GM19372 (cell line): ENCODE measurements around the gene MAST1.
"Not testable (repeated sequence)": the region's sequence is repeated elsewhere in the genome, so short reads cannot be mapped to it uniquely, and the experiment has no call there.

Experiments
- ATAC-seq: cut with Tn5 transposase; IDR thresholded peaks from one replicate; pipeline ENCODE4 v1.9.1; 2021; ENCODE audit warnings: mild to moderate bottlenecking, low read depth, moderate library complexity; ENCODE audit not compliant: unreplicated experiment

MAST1 gene

GRCh38 chr19:12838886-12839756 lies 806 bp downstream of the MAST1 start:
- ATAC-seq = no peak

DNA sequence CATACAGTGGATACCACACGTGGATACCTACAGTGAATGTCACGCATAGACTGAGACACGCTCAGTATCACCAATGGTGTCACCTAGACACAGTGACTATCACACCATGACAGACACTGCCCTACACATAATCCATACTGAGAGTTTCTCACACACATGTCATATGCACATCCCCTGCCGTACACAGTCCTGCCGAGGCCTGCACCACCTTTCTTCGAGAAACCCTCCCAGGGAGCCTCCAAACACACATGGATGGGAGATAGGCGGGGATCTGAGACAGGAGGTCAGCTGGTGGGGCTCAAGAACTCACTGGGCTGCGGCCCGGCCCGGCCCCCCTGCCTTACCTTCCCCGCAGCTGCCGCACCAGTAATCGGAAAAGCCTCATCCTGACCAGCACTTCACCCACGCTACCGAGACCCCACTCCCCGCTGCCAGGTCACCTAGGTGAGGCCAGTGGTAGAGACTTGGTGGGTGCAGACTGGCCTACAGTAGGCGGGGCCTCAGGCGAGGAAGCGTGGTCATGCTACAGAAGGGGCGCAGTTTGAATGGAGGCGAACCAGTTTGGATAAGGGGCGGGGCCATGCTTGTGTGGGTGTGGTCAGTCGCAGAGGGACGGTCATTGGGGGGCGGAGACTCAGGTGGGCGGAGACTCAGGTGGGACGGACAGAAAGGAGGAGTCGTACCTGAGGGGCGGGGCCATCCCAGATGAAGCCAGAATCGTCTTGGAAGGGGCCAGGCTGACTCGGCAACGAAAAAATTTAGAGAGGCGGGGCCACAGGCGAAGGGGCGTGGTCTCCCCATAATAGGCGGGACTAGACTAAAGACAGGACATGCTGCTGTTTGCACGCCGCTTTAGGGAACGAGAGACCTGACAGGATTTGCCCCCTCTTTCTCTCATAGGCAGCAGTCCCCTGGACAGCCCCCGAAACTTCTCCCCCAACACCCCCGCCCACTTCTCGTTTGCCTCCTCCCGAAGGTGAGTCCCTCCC lies 2.1 kb downstream of the MAST1 start:
- no peak for ATAC-seq

- ATAC-seq = no peak
Measured at GRCh38 chr19:12841094-12841493, 2.8 kb downstream of the MAST1 start.

DNA sequence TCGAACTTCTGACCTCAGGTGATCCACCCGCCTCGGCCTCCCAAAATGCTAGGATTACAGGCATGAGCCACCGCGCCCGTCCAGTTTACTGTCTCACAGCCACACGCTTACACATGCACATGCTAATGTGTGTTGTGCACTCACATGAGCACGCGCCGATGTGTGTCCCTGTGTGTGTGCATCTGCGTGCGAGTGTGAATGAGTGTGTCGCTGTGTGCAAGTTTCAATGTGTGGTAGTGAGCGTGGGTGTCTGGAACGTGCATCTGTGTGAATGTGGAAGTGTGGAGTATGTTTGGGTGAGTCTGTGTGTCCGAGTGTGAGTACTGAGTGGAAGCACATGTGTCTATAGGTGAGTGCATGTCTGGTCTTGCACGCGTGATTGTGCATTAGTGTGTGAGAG lies 4.2 kb downstream of the MAST1 start:
- ATAC-seq = no peak

- no peak for ATAC-seq
Measured at GRCh38 chr19:12843328-12843727, 5.0 kb downstream of the MAST1 start.

DNA sequence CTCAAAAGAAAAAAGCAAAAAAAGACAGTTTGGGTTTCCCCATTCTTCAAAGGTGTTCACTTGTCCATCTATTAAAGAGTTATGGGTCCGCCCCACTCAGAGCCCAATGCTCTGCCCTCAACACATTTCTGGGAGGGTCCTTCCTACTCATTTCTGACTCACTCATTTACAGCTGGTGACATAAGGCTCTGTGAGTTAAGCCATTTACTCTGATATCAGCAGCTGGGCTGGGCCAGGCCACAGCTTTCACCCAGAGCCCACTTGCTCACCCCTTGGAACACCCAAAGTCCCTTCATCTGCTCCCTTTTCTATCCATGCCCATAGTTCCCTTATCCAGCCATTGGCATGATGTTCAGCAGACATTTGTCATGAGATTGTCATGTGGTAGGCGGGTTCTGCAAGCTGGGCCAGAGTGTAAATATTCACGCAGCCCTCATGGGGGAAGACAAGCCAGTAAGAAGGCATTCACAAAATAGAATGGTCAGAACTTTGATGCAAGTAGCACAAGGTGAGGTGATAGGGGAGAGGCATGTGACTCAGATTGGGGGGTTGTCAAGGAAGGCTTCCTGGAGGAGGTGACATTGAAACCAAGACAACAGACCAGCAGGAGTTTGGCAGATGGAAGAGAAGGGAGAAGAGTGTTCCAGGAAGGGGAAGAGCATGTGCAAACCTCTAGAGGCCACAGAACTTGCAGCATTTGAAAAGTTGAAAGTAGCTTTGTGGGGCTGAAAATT lies 5.9 kb downstream of the MAST1 start:
- no peak for ATAC-seq

GRCh38 chr19:12846613-12847012 lies 8.3 kb downstream of the MAST1 start:
- not testable (repeated sequence) for ATAC-seq

DNA sequence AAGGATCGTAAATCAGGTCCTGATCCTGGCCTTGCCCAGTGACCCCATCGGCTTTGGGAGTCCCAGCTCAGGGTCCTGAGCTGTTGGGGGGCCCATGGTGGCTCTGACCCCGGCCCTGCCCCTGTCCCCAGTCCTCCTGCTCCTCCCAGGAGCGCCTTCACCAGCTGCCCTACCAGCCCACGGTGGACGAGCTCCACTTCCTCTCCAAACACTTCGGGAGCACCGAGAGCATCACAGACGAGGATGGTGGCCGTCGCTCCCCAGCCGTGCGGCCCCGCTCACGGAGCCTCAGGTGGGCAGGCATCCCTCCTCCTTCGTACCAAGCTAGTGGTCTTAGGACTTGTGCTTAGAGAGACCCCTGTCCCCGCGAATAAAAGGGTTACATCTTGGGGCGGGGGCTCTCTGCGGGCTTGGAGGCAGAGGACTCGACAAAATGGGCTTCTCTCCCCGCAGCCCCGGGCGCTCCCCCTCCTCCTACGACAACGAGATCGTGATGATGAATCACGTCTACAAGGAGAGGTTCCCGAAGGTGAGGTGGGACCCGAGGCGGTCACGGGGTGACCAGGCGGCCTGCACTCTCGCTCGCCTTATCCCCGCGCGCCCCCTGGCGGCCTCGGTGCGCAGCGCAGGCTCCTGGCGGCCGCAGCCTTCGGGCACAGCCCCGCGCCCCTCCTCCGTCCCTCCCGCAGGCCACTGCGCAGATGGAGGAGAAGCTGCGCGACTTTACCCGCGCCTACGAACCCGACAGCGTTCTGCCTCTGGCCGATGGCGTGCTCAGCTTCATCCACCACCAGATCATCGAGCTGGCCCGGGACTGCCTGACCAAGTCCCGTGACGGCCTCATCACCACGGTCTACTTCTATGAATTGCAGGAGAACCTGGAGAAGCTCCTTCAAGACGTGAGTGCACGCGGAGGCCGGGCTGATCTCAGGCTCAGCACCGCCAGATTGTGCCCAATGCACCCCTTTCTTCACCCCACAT lies 9.1 kb downstream of the MAST1 start:
- no peak for ATAC-seq

DNA sequence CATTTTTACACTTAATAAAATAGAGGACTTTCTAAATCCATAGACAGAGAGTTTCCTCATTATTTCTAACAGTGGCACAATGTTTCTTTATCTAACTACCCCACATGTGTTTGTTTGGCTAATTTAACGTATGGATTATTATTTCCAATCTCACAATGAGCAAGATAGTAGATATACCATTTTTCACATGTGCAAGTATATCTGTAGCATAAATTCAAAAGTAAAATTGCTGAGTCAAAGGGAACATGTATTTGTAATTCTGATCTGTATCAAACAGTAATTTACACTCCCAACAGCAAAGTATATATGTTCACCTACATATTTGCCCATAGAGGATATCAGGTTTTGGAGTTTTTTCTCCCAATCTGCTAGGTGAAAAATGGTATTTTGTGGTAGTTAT lies 18.3 kb downstream of the MAST1 start:
- no peak for ATAC-seq

DNA sequence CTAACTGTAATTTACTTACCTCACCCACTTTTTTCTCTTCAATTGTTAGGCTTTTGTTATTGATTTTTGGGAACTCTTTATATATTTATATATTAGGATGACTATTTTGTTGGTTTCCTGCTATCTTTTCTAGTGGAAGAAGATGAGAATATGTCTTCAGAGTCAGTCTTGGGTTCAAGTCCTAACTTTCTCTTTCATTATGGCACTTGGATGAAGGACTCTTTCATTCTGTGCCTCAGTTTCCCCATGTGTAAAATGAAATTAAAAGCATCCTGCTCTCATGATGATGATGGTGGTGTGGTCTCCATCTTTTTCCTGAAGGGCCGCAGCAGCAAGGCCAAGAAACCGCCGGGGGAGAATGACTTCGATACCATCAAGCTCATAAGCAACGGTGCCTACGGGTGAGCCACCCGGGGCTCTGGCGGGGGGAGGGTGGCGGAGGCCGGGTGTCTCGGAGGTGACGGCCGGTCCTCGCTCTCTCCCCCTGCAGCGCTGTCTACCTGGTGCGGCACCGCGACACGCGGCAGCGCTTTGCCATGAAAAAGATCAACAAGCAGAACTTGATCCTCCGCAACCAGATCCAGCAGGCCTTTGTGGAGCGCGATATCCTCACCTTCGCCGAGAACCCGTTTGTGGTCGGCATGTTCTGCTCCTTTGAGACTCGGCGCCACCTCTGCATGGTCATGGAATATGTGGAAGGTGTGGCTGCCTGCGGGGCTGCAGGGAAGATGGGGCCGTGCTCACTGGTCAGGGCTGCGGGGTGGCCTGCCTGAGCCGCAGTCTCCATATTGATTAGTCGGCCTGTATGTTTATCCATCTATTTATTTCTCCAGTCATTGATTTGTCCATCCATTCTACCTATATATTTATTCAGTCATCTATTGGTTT lies 20.0 kb downstream of the MAST1 start:
- no peak for ATAC-seq

DNA sequence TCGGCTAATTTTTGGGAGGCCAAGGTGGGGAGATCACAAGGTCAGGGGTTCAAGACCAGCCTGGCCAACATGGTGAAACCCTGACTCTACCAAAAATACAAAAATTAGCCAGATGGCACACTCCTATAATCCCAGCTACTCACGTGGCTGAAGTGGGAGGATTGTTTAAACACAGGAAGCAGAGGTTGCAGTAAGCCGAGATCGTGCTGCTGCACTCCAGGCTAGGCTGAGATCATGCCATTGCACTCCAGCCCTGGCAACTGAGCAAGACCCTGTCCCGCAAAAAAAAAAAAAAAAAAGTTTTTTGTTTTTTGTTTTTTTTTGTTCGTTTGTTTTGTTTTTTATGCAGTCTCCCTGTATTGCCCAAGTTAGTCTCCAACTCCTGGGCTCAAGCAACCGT lies 21.2 kb downstream of the MAST1 start:
- no peak for ATAC-seq

DNA sequence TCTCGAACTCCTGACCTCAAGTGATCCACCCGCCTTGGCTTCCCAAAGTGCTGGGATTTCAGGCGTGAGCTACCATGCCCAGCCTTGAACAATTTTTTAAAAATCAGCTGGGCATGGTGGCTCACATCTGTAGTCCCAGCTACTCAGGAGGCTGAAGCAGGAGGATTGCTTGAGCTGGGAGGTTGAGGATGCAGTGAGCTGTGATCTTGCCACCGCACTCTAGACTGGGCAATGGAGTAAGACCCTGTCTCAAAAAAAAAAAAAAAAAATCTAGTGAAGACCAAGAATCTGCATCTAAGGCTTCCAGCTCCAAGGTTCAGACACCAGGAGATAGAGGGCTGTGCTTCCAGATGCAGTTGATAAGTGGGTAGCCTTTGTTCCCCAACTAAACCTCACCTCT lies 25.8 kb downstream of the MAST1 start:
- no peak for ATAC-seq

DNA sequence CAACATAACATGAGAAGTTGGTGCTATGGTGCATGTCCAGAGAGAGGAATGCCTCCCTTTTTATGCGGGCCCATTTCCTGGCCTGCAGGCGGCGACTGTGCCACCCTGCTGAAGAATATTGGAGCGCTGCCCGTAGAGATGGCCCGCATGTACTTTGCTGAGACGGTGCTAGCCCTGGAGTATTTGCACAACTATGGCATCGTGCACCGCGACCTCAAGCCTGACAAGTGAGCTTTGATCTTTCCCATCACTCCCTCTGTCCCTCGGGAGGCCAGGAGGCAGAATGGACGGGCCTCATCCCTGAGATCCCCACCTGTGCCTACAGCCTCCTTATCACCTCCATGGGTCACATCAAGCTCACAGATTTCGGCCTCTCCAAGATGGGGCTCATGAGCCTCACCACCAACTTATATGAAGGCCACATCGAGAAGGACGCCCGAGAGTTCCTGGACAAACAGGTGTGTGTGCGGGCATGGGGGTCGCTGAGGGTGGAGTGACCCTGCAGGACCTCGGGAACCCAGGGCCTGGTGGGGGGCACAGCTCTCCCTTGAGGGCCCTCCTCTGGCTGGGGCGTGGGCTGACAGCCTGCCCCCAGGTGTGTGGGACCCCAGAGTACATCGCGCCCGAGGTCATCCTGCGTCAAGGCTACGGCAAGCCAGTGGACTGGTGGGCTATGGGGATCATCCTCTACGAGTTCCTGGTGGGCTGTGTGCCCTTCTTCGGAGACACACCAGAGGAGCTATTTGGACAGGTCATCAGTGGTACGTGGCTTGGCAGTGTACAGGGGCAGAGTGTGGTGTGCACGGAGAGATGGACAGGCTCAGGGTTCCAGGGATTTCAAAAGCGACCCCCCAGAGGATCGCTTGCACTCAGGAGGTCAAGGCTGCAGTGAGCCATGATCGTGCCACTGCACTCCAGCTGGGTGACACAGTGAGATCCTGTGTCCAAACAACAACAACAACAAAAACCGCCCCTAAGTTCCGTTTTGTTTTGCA lies 26.7 kb downstream of the MAST1 start:
- ATAC-seq = no peak

- no peak for ATAC-seq
Measured at GRCh38 chr19:12865746-12866415, 27.6 kb downstream of the MAST1 start.

GRCh38 chr19:12866416-12867119 lies 28.3 kb downstream of the MAST1 start:
- no peak for ATAC-seq
